Thyroid gland (tissue), 4 donors: ENCODE measurements around the gene DUSP18. TPM values are rescaled to one million over a fixed set of nuclear protein-coding genes. Genes with fewer than 3 reads are reported as not detected.

Experiments used
- DNase-seq, 2 donors: peaks; one replicate each; pipeline ENCODE4 v3.0.0-alpha.2; 2019
- H3K27ac ChIP-seq, 3 donors: fragments of 200-600 bp; sonication (generic); 1 replicate in 2 of 3; 2 replicates in 1 of 3; pipeline ENCODE4 v1.5.1; 2016 to 2019; ENCODE audit warnings: mild to moderate bottlenecking in 1 of 3, moderate library complexity in 1 of 3
- H3K27me3 ChIP-seq: fragments of 200-600 bp; sonication (generic); one replicate; pipeline ENCODE4 v1.5.1; 2019
- H3K36me3 ChIP-seq, 2 donors: fragments of 200-600 bp; sonication (generic); one replicate each; pipeline ENCODE4 v1.5.1; 2016 to 2019
- H3K4me1 ChIP-seq, 2 donors: fragments of 200-600 bp; sonication (generic); one replicate each; pipeline ENCODE4 v1.5.1; 2017 to 2019
- H3K4me3 ChIP-seq, 3 donors: fragments of 200-600 bp; sonication (generic); replicated peaks in 1 of 3; 1 replicate in 2 of 3; 2 replicates in 1 of 3; pipeline ENCODE4 v1.5.1; 2016; ENCODE audit warnings: mild to moderate bottlenecking in 1 of 3
- H3K9me3 ChIP-seq: fragments of 200-600 bp; sonication (generic); one replicate; pipeline ENCODE4 v1.5.1; 2017
- POLR2A ChIP-seq, 2 donors: fragments of 450-650 bp; IDR thresholded peaks; one replicate each; pipeline ENCODE4 v1.6.1; 2017; ENCODE audit warnings: antibody characterized with exemption in 2 of 2, mild to moderate bottlenecking in 2 of 2, moderate library complexity in 1 of 2
- WGBS, 2 donors: methylation state at CpG; one replicate each; pipeline ENCODE4 v1.1.5; 2017; 5-methylcytosine and 5-hydroxymethylcytosine counted together
- intact Hi-C: fragments of 100-400 bp; cut with DNase I; formaldehyde crosslinking; loops from one replicate; pipeline ENCODE4 v1.15.1; 2023
- total RNA-seq, 4 donors: library from RNA; depleted of rRNA; stranded (reverse); fragments of >200 nt; gene quantifications; one replicate each; pipeline ENCODE4 v1.2.3, GENCODE V29; 2016
- TF ChIP-seq, protein P1 (sequence below), 6 experiments: fragments of 200-600 bp in 3 of 6; fragments of 450-650 bp in 3 of 6; sonication (generic) in 3 of 6; IDR thresholded peaks; one replicate each; pipeline ENCODE4 v1.5.1; 2016 to 2019; ENCODE audit warnings: antibody characterized with exemption in 6 of 6, mild to moderate bottlenecking in 2 of 6, inconsistent platforms in 1 of 6, moderate library complexity in 1 of 6

The DUSP18 gene
- total RNA-seq, 4 donors from 2014 or later = 6.9 to 8.4 (median 7.3) TPM

DNA sequence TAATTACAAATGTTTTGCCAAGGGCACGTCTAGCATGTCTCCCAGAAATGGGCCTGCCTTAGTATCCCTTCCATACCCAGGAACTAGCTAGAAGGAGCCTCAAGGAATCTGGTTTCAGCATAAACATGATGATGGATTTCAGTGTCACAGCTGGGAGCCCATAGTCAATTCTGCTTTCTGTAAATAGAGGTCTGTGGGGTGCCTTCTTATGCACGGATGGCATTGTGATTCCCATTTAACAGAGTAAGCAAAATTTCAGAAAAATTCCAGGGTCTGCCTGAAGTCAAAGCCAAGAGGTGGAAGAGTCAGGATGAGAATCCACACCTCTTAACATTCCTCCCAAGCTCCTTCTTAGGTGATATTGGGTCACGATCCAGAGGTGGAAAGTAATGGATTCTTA lies 12.1 kb downstream of the DUSP18 start:
- TF ChIP-seq, protein P1, sequence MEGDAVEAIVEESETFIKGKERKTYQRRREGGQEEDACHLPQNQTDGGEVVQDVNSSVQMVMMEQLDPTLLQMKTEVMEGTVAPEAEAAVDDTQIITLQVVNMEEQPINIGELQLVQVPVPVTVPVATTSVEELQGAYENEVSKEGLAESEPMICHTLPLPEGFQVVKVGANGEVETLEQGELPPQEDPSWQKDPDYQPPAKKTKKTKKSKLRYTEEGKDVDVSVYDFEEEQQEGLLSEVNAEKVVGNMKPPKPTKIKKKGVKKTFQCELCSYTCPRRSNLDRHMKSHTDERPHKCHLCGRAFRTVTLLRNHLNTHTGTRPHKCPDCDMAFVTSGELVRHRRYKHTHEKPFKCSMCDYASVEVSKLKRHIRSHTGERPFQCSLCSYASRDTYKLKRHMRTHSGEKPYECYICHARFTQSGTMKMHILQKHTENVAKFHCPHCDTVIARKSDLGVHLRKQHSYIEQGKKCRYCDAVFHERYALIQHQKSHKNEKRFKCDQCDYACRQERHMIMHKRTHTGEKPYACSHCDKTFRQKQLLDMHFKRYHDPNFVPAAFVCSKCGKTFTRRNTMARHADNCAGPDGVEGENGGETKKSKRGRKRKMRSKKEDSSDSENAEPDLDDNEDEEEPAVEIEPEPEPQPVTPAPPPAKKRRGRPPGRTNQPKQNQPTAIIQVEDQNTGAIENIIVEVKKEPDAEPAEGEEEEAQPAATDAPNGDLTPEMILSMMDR (IDR thresholded peaks at IDR 0.05) = no peak
- TF ChIP-seq POLR2A (IDR thresholded peaks at IDR 0.05) = no peak
- no peak for DNase-seq
- H3K4me3 ChIP-seq = no peak overlapping the region
- no peaks in the 10 kb centered on the region for H3K36me3 ChIP-seq
- H3K4me1 ChIP-seq = peaks cover 0 to 4% of the 10 kb centered on the region in 2 donors
- WGBS, 2 donors = 81 to 82% methylated on average over 3 of the region's 3 CpGs
- H3K27ac ChIP-seq = no peak overlapping the region
- no peaks in the 10 kb centered on the region for H3K9me3 ChIP-seq
- intact Hi-C loops = no loop called here
- H3K27me3 ChIP-seq = no peaks in the 10 kb centered on the region

DNA sequence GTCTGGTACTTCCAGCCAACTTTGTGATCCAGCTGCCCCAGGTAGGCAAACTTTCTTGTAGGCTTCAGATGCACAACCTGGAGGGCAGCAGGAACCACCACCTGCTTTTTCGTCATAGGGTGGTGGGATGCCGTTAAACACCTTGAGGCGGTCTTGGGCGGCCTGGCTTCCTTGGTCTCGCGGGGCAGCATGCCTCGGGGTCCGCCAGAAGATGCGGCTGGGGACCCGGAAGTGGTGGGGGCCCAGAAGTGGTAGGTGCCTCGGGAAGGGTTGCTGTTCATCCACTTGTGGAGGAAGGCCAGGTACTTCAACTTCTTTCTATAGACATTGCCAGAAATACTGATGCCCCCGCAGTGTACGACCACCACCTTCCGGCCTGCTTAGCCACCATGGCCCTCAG lies 13.3 kb downstream of the DUSP18 start:
- no peak for DNase-seq
- intact Hi-C loops = no loop called here
- Histone ChIP-seq H3K4me1 (peaks cover 0 to 6% of the 10 kb centered on the region in 2 donors), H3K9me3 (no peaks in the 10 kb centered on the region), H3K4me3 (no peak overlapping the region), H3K27me3 (no peaks in the 10 kb centered on the region), H3K27ac (no peak overlapping the region), H3K36me3 (no peaks in the 10 kb centered on the region)
- WGBS, 2 donors = 94 to 97% methylated on average over 9 to 10 of the region's 14 CpGs
- TF ChIP-seq, protein P1 (IDR thresholded peaks at IDR 0.05) = no peak
- no peak for TF ChIP-seq POLR2A (IDR thresholded peaks at IDR 0.05)

DNA sequence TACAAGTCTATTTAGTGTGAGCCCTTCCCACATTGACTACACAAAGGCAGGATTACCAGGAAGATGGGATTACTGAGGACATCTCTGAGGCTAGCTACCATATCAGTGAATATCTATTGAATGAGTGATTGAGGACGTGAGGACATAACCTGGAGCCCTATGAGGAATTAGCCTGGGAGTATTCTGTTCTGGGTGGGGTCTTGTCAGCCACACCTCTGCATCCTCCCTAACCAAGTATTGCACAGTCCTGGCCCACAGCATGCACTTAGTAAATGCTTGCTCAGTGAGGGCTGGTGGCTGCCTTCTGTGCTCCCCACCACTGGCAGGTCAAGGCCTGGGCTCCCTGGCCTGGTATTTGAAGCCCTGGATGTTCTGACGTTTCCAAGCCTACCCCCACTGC lies 14.8 kb downstream of the DUSP18 start:
- no peak overlapping the region for H3K27ac ChIP-seq
- TF ChIP-seq POLR2A (IDR thresholded peaks at IDR 0.05) = no peak
- TF ChIP-seq, protein P1 (IDR thresholded peaks at IDR 0.05) = no peak
- no peaks in the 10 kb centered on the region for H3K36me3 ChIP-seq
- H3K4me3 ChIP-seq = no peak overlapping the region
- no peaks in the 10 kb centered on the region for H3K27me3 ChIP-seq
- 88 to 89% methylated on average over 2 of the region's 2 CpGs for WGBS, 2 donors
- no peaks in the 10 kb centered on the region for H3K9me3 ChIP-seq
- H3K4me1 ChIP-seq = peaks cover 0 to 6% of the 10 kb centered on the region in 2 donors
- DNase-seq = no peak
- intact Hi-C loops = no loop called here

DNA sequence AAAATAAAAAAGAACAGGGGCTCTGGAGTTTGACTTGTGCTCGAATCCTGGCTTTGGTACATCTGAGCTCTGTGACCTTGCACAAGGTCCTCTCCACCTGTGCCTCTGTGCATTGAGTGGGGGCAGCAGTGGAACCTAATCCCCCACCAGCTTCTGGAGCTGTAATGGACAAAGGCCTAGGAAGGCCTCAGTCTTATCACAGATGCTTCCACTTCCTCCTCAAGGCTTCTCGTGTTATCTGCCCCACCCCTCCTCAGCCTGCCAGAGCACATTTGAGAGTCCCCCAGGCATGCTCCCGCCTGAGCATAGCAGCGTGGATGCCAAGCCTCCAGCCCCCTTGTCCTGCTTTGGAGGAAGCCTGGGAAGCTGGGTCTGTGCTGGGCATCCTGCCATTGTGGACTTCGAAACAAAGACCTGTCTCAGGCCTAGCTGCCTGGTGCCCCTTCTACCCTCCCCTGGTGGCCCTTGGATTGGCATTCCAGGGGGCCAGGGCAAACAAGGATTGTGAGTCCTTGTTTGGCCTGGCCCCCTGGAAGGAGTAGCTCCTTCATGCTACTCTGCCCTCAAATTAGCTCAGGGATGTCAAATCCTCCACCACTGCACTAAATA lies 17.1 kb downstream of the DUSP18 start:
- intact Hi-C loops = no loop called here
- peak; percentile 55 to 57 for DNase-seq
- 36 to 38% methylated on average over 2 to 5 of the region's 5 CpGs for WGBS, 2 donors
- Histone ChIP-seq H3K4me3 (no peak overlapping the region), H3K9me3 (no peaks in the 10 kb centered on the region), H3K4me1 (peaks cover 0 to 6% of the 10 kb centered on the region in 2 donors), H3K36me3 (no peaks in the 10 kb centered on the region), H3K27ac (no peak overlapping the region), H3K27me3 (no peaks in the 10 kb centered on the region)
- TF ChIP-seq, protein P1 (IDR thresholded peaks at IDR 0.05) = no peak
- TF ChIP-seq POLR2A (IDR thresholded peaks at IDR 0.05) = no peak

DNA sequence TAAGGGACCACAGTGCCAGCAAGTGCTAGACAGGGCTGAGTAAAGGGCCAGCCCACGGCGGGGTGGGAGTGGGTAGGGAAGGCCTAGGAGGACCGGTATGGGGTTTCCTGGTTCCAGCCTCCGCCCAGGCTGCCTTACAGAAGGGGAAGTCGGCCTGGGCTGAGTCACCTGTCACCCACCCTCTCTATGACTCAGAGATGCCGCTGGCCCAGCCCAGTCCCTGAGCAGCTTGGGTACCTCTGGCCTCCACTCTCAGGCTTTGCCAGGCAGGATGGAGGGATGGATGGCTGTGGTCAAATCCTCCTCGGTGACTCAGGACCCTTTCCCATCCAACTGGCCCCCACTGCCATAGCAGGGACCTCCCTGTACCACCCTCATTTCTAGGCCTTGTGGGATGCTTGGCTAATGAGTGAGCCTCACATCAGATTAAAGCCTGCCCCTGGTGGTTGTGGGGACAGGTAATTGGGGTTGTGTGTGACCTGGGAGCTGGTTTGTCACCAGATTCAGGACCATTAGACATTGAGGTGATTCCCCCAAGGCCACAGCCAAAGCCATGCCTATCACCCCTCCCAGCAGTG lies 18.2 kb downstream of the DUSP18 start:
- Histone ChIP-seq H3K9me3 (no peaks in the 10 kb centered on the region), H3K4me3 (no peak overlapping the region), H3K36me3 (no peaks in the 10 kb centered on the region), H3K27ac (no peak overlapping the region), H3K27me3 (no peaks in the 10 kb centered on the region), H3K4me1 (peaks cover 0 to 6% of the 10 kb centered on the region in 2 donors)
- TF ChIP-seq POLR2A (IDR thresholded peaks at IDR 0.05) = no peak
- TF ChIP-seq, protein P1 (IDR thresholded peaks at IDR 0.05) = no peak
- DNase-seq = no peak
- WGBS, 2 donors = 78 to 84% methylated on average over 5 to 7 of the region's 7 CpGs
- intact Hi-C loops = no loop called here
